ENCODE data around the gene CGB5.

GRCh38 chr19:49073514-49074378 lies 30.1 kb downstream of the CGB5 start:
- no peak for TF ChIP-seq PBX3 (IDR thresholded peaks at IDR 0.05)
- peak; percentile 62 for TF ChIP-seq CTCF (IDR thresholded peaks at IDR 0.05)
- TF ChIP-seq FOSL2 (IDR thresholded peaks at IDR 0.05), result no peak
- TF ChIP-seq FOSL2 (CRISPR knock-in tag; IDR thresholded peaks at IDR 0.05), result no peak
- TF ChIP-seq HOXB5 (CRISPR knock-in tag; IDR thresholded peaks at IDR 0.05), result no peak
- TF ChIP-seq JUNB (IDR thresholded peaks at IDR 0.05), result no peak

Measured in A549 (cell line).